Amniotic epithelial cell (primary cell): ENCODE results near the gene COL24A1.
"Not testable (repeated sequence)": the region's sequence is repeated elsewhere in the genome, so short reads cannot be mapped to it uniquely, and the experiment has no call there.

Source experiments
- DNase-seq: peaks from one replicate; pipeline ENCODE4 v3.0.0-alpha.2; 2010; ENCODE audit warnings: low read depth

COL24A1 gene

GRCh38 chr1:86152887-86153286 lies 3.7 kb downstream of the COL24A1 start:
- no peak for DNase-seq

- no peak for DNase-seq
Measured at GRCh38 chr1:86151427-86151826, 5.1 kb downstream of the COL24A1 start.

DNA sequence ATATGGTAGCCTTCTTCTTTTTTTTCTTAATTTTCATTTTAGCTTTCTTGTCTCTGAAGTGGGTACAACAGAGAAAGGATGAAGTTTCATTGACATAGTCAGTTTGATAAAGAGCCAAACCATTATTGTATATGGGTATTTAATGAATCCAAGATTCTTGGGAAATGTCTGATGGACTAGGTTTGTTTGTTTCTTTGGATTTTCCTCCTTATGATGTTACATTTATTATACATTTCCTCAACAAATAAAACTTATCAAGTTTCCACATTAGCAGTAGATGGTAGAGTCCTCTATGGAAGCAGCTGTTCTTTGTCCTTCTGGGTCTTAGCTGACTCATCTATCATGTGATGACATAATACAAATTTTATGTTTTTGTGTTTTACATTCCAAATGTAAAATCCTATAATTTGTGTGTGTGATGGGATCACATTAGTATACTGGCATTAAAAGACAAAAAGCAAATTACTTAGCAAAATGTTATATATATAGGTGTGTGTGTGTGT lies 6.0 kb downstream of the COL24A1 start:
- no peak for DNase-seq

DNA sequence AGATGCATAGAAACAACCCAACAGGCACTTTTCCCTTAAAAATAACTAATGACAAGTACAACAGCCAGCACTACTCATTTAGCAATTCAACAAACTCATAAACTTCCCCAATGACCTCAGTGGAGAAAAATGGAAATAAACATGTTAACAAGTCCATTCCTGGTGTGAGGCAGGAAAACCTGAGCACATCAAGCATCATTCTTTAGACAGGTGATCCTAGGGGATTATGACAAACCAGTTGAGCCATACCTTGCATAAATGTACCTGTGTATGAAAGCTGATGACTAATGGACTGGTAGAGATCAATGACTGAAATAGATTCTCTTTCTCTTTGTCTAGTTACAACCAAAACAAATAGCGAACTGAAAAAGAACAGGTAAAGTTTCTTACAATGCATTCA lies 7.0 kb downstream of the COL24A1 start:
- DNase-seq, result no peak

GRCh38 chr1:86147755-86148154 lies 8.8 kb downstream of the COL24A1 start:
- DNase-seq, result no peak

- DNase-seq, result no peak
Measured at GRCh38 chr1:86146566-86146965, 10.0 kb downstream of the COL24A1 start.

DNA sequence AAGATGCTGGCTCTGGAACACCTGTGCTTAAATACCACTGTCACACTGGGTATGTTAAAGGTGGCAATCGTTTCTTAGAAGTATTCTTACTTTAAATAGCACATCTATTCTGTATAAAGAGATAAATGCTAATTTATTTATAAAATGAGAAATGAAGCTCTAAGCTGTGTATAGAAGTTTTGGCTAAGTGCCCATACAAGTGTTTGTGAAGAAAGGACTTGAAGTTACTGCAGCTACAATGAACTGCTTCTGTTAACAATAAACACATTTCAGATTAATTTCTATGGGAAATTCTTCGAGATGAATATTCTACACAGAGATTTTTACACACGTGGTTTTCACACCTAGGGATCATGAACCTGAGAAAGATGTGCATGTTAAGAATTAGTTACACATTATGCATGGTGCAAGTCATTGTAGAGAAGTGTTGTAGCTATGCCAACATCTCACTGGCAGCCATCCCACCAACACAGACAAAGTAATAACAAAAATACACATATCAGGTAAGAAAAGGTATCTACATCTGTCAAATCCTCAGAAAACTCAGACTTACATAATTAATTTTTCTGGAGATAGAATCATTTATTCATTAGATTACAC lies 16.2 kb downstream of the COL24A1 start:
- no peak for DNase-seq

DNA sequence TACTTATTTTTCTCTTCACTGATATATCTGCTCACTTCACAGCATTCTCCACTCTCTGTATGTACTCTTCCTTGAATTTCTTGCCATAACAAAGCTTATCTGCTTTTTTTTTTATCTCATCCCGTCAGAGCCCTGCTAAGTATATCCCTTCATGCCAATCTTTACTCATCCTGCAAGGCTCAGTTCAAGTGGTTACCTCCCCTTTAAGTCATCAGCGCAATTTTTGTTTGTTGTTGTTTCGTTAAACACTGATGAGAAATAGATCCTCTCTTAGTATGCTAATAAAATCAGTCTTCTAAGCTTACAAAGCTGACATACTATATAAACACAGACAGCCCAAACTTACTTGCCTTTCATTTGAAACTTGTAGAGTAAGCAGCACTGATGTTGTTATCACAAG lies 17.8 kb downstream of the COL24A1 start:
- peak; percentile 37 for DNase-seq

- DNase-seq, result peak; percentile 65
Measured at GRCh38 chr1:86137436-86137835, 19.1 kb downstream of the COL24A1 start.

DNA sequence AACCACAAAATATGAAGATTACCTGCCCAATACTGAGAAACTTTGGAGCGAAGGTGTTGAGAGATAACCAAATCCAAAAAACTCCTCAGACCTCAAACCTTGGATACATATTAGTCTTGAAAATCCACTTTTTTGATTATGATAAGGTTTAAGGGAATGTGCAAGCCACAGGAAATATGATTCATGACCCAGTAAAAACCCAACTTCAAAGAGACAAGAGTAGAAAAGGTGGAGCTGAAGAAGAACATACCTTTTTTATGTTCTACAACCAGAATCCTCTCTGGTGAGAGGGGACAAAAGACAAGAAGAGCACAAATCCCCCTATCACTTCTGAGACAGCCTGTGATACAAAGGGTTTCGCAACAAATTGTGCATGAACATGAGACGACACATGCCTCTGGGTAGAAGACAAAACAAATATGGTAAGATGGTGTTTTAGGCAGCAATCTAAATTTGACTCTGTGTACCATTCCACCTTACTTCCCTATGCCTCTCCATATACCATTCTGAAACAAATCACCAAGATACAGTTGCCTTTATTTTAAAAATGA lies 37.3 kb downstream of the COL24A1 start:
- DNase-seq, result no peak

GRCh38 chr1:86114816-86115400 lies 41.7 kb downstream of the COL24A1 start:
- DNase-seq, result no peak

GRCh38 chr1:86114236-86114635 lies 42.3 kb downstream of the COL24A1 start:
- no peak for DNase-seq

- not testable (repeated sequence) for DNase-seq
Measured at GRCh38 chr1:86111590-86111989, 45.0 kb downstream of the COL24A1 start.

DNA sequence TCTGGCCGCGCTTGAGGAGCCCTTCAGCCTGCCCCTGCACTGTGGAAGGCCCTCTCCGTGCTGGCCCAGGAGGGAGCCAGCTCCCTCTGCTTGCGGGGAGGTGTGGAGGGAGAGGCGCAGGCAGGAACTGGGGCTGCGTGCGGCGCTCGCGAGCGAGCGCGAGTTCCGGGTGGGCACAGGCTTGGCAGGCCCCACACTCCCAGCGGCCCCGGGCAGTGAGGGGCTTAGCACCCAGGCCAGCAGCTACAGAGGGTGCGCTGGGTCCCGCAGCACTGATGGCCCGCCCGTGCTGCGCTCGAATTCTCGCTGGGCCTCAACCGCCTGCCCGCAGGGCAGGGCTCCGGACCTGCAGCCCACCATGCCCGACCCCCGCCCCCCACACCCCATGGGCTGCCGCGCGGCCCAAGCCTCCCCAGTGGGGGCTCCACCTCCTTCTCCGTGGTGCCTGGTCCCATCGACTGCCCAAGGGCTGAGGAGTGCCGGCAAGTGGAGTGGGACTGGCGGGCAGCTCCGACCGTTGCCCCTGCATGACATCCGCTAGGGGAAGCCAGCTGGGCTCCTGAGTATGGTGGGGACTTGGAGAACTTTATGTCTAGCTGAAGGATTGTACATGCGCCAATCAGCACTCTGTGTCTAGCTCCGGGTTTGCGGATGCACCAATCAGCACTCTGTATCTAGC lies 46.0 kb downstream of the COL24A1 start:
- DNase-seq, result no peak

DNA sequence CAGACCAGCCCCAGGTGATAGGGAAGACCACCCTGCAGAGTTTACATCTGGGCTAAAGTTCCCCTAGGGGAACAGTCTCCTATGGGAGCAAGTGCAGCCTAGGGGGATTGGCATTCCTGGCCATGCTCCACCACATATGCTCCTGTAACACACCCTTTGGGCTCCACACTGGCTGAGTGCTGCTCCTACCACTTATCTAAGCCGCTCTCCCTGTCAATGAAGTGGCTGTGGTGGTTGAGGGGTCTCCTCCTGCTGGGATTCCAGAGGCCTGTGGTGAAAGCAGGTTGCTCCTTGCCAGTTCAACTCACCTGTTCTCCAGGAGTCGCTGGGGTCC lies 51.1 kb downstream of the COL24A1 start:
- no peak for DNase-seq

DNA sequence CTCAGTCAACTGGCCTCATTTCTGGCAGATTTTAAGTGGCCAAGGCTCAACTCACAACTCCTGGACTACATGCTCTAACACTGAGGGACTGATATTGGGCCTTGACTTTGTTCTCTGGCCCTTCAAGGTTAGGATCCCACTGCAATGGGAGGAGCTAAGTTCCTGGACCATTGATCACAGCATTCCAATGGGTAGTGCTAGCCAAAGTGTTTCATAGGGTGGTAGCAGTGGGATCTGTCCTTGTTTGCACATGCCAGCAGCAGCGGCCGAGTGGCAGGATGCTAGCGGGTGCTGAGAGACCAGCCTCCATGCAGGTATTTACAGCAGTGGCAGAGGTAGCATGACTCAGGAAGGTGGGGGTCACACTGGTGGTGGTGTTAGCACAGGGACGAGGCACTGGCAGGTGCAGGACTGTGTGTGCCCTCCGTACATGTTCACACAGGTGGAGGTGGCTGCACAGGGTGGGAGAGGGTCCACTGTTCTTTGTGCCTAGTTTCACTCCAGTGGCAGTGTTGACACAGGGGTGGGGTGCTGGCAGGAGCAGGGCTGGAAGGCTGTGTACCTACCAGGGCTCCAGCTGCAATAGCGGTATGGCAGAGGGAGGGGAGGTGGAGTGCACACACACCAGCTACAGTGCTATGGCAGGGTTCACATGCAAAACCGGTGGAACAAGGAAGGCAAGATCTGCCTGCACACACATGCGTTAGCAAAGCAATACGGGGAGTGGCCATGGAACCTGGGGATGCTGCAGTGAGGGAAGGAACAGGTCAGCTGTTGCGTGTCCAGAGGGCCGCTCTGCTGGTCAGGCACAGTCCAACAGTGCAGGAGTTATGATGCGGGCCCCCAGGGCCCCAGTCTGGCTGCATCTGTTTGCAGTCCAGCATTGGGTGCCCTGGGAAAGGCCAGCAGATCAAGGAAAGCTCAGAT lies 51.7 kb downstream of the COL24A1 start:
- DNase-seq, result no peak

DNA sequence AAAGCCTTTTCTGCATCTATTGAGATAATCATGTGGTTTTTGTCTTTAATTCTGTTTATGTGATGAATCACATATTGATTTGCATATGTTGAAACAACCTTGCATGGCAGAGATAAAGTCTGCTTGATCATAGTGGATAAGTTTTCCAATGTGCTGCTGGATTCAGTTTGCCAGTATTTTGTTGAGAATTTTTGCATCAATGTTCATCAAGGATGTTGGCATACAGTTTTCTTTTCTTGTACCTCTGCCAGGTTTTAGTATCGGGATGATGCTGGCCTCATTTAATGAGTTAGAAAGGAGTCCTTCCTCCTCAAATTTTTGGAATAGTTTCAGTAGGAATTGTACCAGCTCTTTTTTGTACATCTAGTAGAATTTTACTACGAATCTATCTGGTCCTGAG lies 55.0 kb downstream of the COL24A1 start:
- DNase-seq, result no peak

DNA sequence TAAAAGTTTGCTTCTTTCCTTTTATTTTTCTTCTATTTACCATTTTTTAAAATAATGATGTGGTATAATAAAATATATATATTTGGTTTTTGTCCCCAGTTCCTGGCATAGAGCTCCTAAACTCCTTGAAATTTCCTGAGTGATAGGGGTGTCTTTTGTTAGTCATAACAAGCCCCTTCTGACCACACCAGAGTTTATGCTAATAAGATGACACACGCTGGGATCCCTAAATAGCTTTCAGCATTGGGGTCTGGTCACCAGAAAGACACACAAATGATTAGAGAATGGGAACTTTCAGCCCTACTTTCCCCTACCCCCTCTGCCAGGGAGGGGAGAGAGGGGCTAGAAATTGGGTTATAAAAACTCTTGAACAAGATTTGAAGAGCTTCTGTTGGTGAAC lies 56.2 kb downstream of the COL24A1 start:
- no peak for DNase-seq

DNA sequence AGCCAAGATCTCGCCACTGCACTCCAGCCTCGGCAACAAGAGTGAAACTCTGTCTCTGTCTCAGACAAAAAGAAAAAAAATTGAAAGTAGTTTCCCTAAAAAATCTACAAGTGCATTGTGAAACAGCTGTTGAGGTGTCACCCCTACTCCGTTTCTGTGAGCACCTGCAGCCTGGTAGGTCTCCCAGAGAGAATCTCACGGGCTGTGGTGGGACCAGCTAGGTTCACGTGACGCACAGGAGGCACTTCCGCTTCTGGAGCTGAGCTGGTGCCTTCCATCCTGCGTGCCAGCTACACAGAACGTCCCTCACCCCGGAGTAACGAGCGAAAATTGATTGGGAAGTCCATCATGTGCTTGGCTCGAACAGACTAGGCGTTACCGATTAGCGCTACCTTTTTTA lies 66.8 kb downstream of the COL24A1 start:
- DNase-seq, result no peak

GRCh38 chr1:86085741-86086409 lies 70.7 kb downstream of the COL24A1 start:
- no peak for DNase-seq

GRCh38 chr1:86084998-86085397 lies 71.6 kb downstream of the COL24A1 start:
- DNase-seq, result no peak

DNA sequence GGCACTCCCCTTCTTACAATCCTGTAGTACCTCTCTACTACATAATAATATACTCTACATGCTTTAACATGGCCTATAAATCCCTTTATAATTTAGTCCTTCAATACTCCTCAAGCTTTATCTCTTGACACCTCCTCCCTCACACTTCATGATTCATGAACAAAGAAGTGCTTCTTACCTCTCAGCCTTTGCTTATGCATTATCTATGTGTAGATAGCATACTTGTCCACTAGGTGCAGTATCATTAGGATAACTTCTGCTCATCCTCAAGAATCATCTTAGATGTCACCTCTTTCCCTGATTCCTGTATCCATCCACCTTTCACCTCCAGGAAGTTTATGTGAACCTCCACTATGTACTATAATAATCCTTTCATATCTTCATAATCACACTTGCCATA lies 74.4 kb downstream of the COL24A1 start:
- DNase-seq, result no peak
